Vagina (tissue), 2 donors: ENCODE data around the gene GALNT2. TPM values are rescaled to one million over a fixed set of nuclear protein-coding genes. Genes with fewer than 3 reads are reported as not detected.

Experiments
- DNase-seq, 2 donors: peaks; one replicate each; pipeline ENCODE4 v3.0.0-alpha.2; 2017; ENCODE audit errors: extremely low spot score in 2 of 2
- H3K27ac ChIP-seq: fragments of 200-600 bp; sonication (generic); one replicate; pipeline ENCODE4 v1.5.1; 2019
- H3K27me3 ChIP-seq: fragments of 200-600 bp; sonication (generic); one replicate; pipeline ENCODE4 v1.5.1; 2019
- H3K36me3 ChIP-seq, 2 donors: fragments of 200-600 bp; sonication (generic); one replicate each; pipeline ENCODE4 v1.5.1; 2017 to 2019
- H3K4me1 ChIP-seq: fragments of 200-600 bp; sonication (generic); one replicate; pipeline ENCODE4 v1.5.1; 2019
- H3K4me3 ChIP-seq, 2 donors: fragments of 200-600 bp; sonication (generic); 1 replicate in 1 of 2; 2 replicates in 1 of 2; pipeline ENCODE4 v1.5.1; 2016 to 2019
- H3K9me3 ChIP-seq: fragments of 200-600 bp; sonication (generic); one replicate; pipeline ENCODE4 v1.5.1; 2019
- POLR2A ChIP-seq, 2 donors: fragments of 450-650 bp; IDR thresholded peaks; one replicate each; pipeline ENCODE4 v1.6.1; 2017; ENCODE audit warnings: antibody characterized with exemption in 2 of 2, mild to moderate bottlenecking in 2 of 2, moderate library complexity in 2 of 2
- POLR2AphosphoS5 ChIP-seq, 2 donors: sonication (generic); formaldehyde crosslinking; IDR thresholded peaks; one replicate each; pipeline ENCODE4 v1.9.0; 2017; ENCODE audit warnings: antibody characterized with exemption in 2 of 2, mild to moderate bottlenecking in 2 of 2, low read depth in 1 of 2; ENCODE audit not compliant: insufficient read depth in 1 of 2
- intact Hi-C: fragments of 100-400 bp; cut with DNase I; formaldehyde crosslinking; loops from one replicate; pipeline ENCODE4 v1.15.1; 2023
- total RNA-seq: library from RNA; depleted of rRNA; stranded (reverse); fragments of >200 nt; gene quantifications from one replicate; pipeline ENCODE4 v1.2.3, GENCODE V29; 2016
- TF ChIP-seq, protein P1 (sequence below), 3 experiments: fragments of 450-650 bp in 2 of 3; fragments of 200-600 bp in 1 of 3; sonication (generic) in 1 of 3; IDR thresholded peaks; one replicate each; pipeline ENCODE4 v1.5.1; 2017 to 2019; ENCODE audit warnings: antibody characterized with exemption in 3 of 3, mild to moderate bottlenecking in 2 of 3, moderate library complexity in 2 of 3

The GALNT2 gene
- total RNA-seq, 1 donor from 2014 or later, result 51.6 TPM

DNA sequence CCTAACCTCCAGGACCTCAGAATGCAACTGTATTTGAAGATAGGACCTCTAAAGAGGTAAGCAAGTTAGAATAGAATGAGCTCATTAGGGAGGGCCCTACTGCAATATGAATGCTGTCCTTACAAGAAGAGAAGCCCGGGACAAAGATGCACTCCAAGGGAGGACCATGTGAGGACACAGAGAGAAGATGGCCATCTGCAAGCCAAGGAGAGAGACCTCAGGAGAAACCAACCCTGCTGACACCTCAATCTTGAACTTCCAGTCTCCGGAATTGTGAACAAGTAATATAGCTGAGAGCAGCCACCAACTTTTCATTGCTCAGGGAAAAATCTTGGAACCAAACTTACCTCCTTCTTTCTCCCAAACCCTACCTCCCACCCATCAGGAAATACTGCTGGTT lies 15.0 kb upstream of the GALNT2 start:
- no peak for DNase-seq
- Histone ChIP-seq H3K27ac (no peak overlapping the region), H3K4me1 (no peaks in the 10 kb centered on the region), H3K36me3 (no peaks in the 10 kb centered on the region), H3K27me3 (no peaks in the 10 kb centered on the region), H3K4me3 (no peak overlapping the region), H3K9me3 (no peaks in the 10 kb centered on the region)
- intact Hi-C loops, result no loop called here
- TF ChIP-seq POLR2AphosphoS5 (IDR thresholded peaks at IDR 0.05; ENCODE audit: insufficient read depth in 1 of 2, low read depth in 1 of 2), result no peak
- TF ChIP-seq, protein P1, sequence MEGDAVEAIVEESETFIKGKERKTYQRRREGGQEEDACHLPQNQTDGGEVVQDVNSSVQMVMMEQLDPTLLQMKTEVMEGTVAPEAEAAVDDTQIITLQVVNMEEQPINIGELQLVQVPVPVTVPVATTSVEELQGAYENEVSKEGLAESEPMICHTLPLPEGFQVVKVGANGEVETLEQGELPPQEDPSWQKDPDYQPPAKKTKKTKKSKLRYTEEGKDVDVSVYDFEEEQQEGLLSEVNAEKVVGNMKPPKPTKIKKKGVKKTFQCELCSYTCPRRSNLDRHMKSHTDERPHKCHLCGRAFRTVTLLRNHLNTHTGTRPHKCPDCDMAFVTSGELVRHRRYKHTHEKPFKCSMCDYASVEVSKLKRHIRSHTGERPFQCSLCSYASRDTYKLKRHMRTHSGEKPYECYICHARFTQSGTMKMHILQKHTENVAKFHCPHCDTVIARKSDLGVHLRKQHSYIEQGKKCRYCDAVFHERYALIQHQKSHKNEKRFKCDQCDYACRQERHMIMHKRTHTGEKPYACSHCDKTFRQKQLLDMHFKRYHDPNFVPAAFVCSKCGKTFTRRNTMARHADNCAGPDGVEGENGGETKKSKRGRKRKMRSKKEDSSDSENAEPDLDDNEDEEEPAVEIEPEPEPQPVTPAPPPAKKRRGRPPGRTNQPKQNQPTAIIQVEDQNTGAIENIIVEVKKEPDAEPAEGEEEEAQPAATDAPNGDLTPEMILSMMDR (IDR thresholded peaks at IDR 0.05), result no peak

DNA sequence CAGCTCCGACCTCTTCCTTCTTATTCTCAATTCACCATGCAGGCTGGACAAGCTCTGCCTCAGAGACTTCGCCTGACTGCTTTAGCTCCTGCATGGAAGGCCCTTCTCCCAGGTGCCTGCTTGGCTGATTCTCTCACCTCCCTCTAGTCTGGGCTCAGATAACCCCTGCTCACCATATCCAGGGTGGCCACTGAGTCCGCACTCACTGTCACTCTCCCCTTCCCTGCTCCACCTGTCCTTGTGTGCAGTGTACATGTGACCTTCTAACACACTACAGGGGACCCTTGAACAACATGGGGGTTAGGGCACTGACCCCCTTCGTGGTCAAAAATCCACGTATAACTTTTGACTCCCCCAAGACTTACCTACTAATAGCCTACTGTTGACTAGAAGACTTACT lies 14.4 kb upstream of the GALNT2 start:
- H3K4me1 ChIP-seq, result no peaks in the 10 kb centered on the region
- no peak for DNase-seq

DNA sequence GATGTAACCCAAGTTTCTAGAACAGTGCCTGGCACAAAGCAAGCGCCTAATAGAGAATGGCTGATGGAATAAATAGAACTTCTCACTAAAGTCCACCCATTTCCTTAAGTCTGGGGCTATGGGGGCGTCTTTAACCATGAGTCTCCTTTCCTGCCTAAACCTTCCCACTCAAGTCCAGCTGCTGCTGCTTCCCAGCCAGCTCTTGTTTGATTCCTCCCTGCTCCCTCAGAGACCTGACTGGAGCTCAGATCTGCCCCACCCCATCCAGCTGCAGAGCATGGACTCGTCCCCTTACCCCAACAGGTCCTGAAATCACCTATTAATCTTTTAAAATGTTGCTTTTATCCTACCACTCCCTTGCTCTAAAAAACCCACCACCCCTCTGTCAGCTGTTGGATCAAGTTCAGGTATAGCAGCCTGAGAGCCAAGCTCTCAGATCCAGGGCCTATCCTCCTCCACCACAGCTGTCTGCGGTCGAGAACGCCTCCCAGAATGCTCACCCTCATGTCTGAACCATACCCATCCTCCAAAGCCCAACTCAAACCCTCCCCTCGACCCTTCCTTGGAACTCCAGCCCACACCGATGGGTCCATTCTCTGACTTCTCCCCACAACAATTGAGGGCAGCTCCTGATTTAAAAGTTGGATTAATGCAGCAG lies 12.8 kb upstream of the GALNT2 start:
- Histone ChIP-seq H3K4me1 (no peaks in the 10 kb centered on the region), H3K9me3 (no peaks in the 10 kb centered on the region), H3K27me3 (no peaks in the 10 kb centered on the region), H3K4me3 (no peak overlapping the region), H3K36me3 (no peaks in the 10 kb centered on the region), H3K27ac (no peak overlapping the region)
- DNase-seq, result no peak
- intact Hi-C loops, result no loop called here
- TF ChIP-seq POLR2AphosphoS5 (IDR thresholded peaks at IDR 0.05; ENCODE audit: insufficient read depth in 1 of 2, low read depth in 1 of 2) (no peak), POLR2A (IDR thresholded peaks at IDR 0.05) (no peak)
- TF ChIP-seq, protein P1 (IDR thresholded peaks at IDR 0.05), result no peak

More for the DNA sequence above, 14.4 kb upstream of the GALNT2 start:
- Histone ChIP-seq H3K36me3 (no peaks in the 10 kb centered on the region), H3K27ac (no peak overlapping the region), H3K4me3 (no peak overlapping the region), H3K9me3 (no peaks in the 10 kb centered on the region), H3K27me3 (no peaks in the 10 kb centered on the region)
- TF ChIP-seq POLR2A (IDR thresholded peaks at IDR 0.05) (no peak), POLR2AphosphoS5 (IDR thresholded peaks at IDR 0.05; ENCODE audit: insufficient read depth in 1 of 2, low read depth in 1 of 2) (no peak)
- TF ChIP-seq, protein P1 (IDR thresholded peaks at IDR 0.05), result no peak
- intact Hi-C loops, result no loop called here

DNA sequence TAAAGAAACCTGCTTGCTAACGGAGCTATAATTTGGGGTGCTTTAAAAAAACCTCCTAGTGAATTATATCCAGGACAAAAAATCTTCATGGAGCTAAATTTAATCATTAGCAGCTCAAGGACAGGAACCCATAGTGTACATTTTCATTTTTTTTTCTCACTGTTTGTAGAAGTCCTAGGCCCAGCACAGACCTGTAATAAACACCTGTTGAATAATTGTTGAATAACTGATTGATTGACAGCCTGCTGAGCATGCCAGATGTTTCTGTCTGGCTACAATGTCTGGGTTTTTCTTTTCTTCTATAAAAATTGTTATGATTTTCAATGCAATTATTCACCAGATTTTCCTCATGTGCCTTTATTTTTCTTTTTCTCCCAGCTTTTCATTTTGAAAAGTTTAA lies 10.9 kb upstream of the GALNT2 start:
- Histone ChIP-seq H3K4me1 (no peaks in the 10 kb centered on the region), H3K36me3 (no peaks in the 10 kb centered on the region), H3K4me3 (no peak overlapping the region), H3K27ac (no peak overlapping the region), H3K27me3 (no peaks in the 10 kb centered on the region), H3K9me3 (no peaks in the 10 kb centered on the region)
- no peak for DNase-seq
- TF ChIP-seq POLR2AphosphoS5 (IDR thresholded peaks at IDR 0.05; ENCODE audit: insufficient read depth in 1 of 2, low read depth in 1 of 2) (no peak), POLR2A (IDR thresholded peaks at IDR 0.05) (no peak)
- TF ChIP-seq, protein P1 (IDR thresholded peaks at IDR 0.05), result no peak
- intact Hi-C loops, result no loop called here

DNA sequence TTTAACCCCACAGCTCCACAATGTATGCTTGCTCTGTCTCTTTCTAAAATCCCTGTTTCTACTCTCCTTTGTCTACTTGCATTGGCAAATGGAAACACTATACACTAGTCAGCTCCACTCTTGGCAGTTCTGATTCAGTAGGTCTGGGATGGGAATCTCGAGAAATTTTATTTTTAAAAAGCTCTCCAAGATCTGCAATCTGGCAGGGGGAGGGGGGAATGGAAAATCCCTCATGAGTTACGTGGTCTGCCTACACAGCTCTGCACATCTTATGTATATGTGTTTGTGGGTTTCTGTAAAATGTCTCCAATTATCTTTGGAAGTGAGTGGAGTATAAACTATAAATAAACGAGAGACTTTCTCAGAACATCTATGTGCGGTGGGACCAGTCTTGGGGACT lies 9.9 kb upstream of the GALNT2 start:
- no peaks in the 10 kb centered on the region for H3K4me1 ChIP-seq
- H3K36me3 ChIP-seq, result no peaks in the 10 kb centered on the region
- no peak overlapping the region for H3K27ac ChIP-seq
- H3K9me3 ChIP-seq, result no peaks in the 10 kb centered on the region
- no peak overlapping the region for H3K4me3 ChIP-seq
- intact Hi-C loops, result no loop called here
- H3K27me3 ChIP-seq, result no peaks in the 10 kb centered on the region
- TF ChIP-seq POLR2AphosphoS5 (IDR thresholded peaks at IDR 0.05; ENCODE audit: insufficient read depth in 1 of 2, low read depth in 1 of 2), result no peak
- TF ChIP-seq, protein P1 (IDR thresholded peaks at IDR 0.05), result no peak
- no peak for TF ChIP-seq POLR2A (IDR thresholded peaks at IDR 0.05)
- no peak for DNase-seq
